Chondrocyte (in vitro differentiated cells): ENCODE data around the gene ESR2. TPM values are rescaled to one million over a fixed set of nuclear protein-coding genes. Genes with fewer than 3 reads are reported as not detected.

Experiments used
- DNase-seq: peaks from one replicate; pipeline ENCODE4 v3.0.0; 2021; ENCODE audit warnings: mixed read lengths, low spot score
- H3K27ac Mint-ChIP-seq: one replicate; pipeline ENCODE4 v1.8.0; 2021; ENCODE audit warnings: mild to moderate bottlenecking, moderate library complexity, mixed read lengths; ENCODE audit not compliant: unreplicated experiment
- H3K27me3 Mint-ChIP-seq: 2 replicates; pipeline ENCODE4 v1.8.0; 2021; ENCODE audit warnings: low read depth, mixed read lengths
- H3K36me3 Mint-ChIP-seq: 2 replicates; pipeline ENCODE4 v1.8.0; 2021; ENCODE audit warnings: low read depth, mixed read lengths
- H3K4me1 Mint-ChIP-seq: 2 replicates; pipeline ENCODE4 v1.8.0; 2021; ENCODE audit warnings: low read depth, mild to moderate bottlenecking, mixed read lengths
- H3K4me3 Mint-ChIP-seq: one replicate; pipeline ENCODE4 v1.8.0; 2021; ENCODE audit warnings: mild to moderate bottlenecking, moderate library complexity, mixed read lengths; ENCODE audit not compliant: unreplicated experiment
- H3K9me3 Mint-ChIP-seq: 2 replicates; pipeline ENCODE4 v1.8.0; 2021; ENCODE audit warnings: low read depth, mixed read lengths
- total RNA-seq: library from RNA; stranded (reverse); gene quantifications from 3 replicates; pipeline ENCODE4 v1.2.1, GENCODE V29; 2021
- TF ChIP-seq, protein P1 (sequence below): fragments of 200-600 bp; sonication (generic); IDR thresholded peaks from 2 replicates; pipeline ENCODE4 v1.5.0; 2021; ENCODE audit warnings: antibody characterized with exemption, mild to moderate bottlenecking, moderate library complexity

The ESR2 gene
- total RNA-seq, 1 donor from 2014 or later, result not detected

DNA sequence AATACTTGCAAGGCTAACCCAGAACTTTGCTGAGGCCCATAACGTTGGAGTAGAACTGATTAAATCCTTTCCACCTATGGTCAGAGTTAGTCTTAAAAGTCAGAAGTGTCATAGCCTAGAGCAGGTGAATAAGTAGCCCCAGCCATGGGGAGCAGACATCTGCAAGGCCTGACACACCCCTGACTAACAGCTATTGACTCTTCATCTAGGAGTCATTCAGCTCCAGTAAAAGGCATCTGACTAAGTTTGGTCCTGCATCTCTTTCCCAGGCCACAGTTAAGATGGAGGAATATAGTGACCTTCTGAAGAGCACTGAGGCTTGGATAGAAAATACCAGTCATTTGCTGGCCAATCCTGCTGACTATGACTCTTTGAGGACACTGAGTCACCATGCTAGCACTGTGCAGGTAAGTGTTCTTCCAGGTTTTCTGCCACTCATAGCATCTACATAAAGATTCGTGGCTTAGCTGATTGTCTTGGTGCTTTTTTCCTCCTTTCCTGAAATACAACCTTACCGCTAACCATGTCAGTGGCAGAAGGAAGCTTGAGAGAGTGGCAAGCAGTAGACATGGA is 212.9 kb downstream of the ESR2 start:
- no peaks in the 10 kb centered on the region for H3K9me3 Mint-ChIP-seq
- DNase-seq, result no peak
- no peak overlapping the region for H3K4me3 Mint-ChIP-seq
- no peaks in the 10 kb centered on the region for H3K27me3 Mint-ChIP-seq
- TF ChIP-seq, protein P1, sequence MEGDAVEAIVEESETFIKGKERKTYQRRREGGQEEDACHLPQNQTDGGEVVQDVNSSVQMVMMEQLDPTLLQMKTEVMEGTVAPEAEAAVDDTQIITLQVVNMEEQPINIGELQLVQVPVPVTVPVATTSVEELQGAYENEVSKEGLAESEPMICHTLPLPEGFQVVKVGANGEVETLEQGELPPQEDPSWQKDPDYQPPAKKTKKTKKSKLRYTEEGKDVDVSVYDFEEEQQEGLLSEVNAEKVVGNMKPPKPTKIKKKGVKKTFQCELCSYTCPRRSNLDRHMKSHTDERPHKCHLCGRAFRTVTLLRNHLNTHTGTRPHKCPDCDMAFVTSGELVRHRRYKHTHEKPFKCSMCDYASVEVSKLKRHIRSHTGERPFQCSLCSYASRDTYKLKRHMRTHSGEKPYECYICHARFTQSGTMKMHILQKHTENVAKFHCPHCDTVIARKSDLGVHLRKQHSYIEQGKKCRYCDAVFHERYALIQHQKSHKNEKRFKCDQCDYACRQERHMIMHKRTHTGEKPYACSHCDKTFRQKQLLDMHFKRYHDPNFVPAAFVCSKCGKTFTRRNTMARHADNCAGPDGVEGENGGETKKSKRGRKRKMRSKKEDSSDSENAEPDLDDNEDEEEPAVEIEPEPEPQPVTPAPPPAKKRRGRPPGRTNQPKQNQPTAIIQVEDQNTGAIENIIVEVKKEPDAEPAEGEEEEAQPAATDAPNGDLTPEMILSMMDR, result no peak
- H3K36me3 Mint-ChIP-seq, result peaks cover 3% of the 10 kb centered on the region
- H3K27ac Mint-ChIP-seq, result no peak overlapping the region
- H3K4me1 Mint-ChIP-seq, result peaks cover 7% of the 10 kb centered on the region

DNA sequence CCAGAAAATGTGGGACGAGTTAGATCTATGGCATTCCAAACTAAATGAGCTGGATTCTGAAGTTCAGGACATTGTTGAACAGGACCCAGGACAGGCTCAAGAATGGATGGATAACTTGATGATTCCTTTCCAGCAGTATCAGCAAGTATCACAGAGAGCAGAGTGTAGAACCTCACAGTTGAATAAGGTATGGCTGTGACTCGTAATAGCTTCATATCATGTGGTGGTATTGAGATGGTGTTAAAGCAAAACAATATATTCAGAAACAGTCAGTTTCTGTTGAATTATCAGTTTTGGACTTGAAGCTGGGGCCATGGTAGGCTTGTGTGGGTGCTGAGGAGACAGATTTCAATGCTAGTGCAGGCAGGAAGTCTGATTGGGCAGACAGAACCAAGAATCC is 213.7 kb downstream of the ESR2 start:
- H3K4me3 Mint-ChIP-seq, result no peak overlapping the region
- H3K27ac Mint-ChIP-seq, result no peak overlapping the region
- DNase-seq, result no peak
- H3K27me3 Mint-ChIP-seq, result no peaks in the 10 kb centered on the region
- H3K36me3 Mint-ChIP-seq, result peaks cover 3% of the 10 kb centered on the region
- peaks cover 7% of the 10 kb centered on the region for H3K4me1 Mint-ChIP-seq
- no peaks in the 10 kb centered on the region for H3K9me3 Mint-ChIP-seq
- TF ChIP-seq, protein P1, result no peak

DNA sequence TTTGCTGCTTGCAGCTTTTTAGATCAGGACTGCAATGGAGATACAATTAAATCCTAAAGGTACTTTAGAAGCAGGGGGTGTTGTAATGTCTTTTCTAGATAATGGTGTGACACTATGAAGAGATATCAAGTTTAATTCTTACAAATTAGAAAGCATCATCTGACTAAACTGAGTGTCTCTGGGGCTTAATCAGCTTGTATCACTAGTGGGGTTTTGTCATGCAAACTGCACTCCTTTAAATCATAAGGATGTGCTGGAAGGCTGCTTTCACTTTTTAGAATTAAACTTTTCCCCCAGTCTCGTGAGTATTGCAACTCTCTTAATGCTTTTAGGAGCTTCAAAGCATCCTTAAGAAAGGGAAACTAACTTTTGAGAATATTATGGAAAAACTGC is 218.6 kb downstream of the ESR2 start:
- no peaks in the 10 kb centered on the region for H3K9me3 Mint-ChIP-seq
- peaks cover 6% of the 10 kb centered on the region for H3K36me3 Mint-ChIP-seq
- TF ChIP-seq, protein P1, result no peak
- peaks cover 8% of the 10 kb centered on the region for H3K4me1 Mint-ChIP-seq
- H3K4me3 Mint-ChIP-seq, result no peak overlapping the region
- H3K27me3 Mint-ChIP-seq, result no peaks in the 10 kb centered on the region
- DNase-seq, result no peak
- no peak overlapping the region for H3K27ac Mint-ChIP-seq

DNA sequence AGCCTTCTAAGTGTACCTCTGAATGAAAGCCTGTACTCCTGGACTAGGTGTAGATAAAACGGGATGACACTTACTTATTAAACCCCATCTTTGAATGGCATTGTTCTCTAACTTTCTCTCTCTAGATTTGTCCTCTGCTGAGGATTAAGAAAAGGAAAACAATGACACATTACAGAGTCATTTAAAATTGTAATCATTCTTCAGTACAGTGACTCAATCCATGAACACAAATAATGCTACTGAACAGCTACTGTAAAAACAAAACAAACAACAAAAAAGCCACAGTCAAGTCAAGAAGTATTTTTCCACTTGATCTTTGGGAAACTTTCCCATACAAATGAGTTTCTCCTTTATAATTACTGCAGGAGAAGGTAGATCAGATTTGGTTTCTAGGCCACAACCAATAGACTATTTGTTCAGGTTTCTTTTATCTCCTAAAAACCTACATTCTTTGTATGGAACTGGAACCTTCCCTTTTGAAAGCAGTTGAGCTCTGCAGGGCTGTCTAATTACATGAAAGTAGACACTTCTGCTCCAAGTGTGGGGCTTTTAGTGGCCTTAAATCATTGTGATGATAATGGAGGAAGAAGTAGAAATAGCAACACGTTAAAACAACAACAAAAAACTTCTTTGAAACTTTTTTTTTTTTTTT is 219.1 kb downstream of the ESR2 start:
- Mint-ChIP-seq H3K36me3 (peaks cover 4% of the 10 kb centered on the region), H3K4me1 (peaks cover 8% of the 10 kb centered on the region), H3K9me3 (no peaks in the 10 kb centered on the region), H3K27me3 (no peaks in the 10 kb centered on the region), H3K4me3 (no peak overlapping the region), H3K27ac (no peak overlapping the region)
- no peak for DNase-seq
- TF ChIP-seq, protein P1, result no peak

DNA sequence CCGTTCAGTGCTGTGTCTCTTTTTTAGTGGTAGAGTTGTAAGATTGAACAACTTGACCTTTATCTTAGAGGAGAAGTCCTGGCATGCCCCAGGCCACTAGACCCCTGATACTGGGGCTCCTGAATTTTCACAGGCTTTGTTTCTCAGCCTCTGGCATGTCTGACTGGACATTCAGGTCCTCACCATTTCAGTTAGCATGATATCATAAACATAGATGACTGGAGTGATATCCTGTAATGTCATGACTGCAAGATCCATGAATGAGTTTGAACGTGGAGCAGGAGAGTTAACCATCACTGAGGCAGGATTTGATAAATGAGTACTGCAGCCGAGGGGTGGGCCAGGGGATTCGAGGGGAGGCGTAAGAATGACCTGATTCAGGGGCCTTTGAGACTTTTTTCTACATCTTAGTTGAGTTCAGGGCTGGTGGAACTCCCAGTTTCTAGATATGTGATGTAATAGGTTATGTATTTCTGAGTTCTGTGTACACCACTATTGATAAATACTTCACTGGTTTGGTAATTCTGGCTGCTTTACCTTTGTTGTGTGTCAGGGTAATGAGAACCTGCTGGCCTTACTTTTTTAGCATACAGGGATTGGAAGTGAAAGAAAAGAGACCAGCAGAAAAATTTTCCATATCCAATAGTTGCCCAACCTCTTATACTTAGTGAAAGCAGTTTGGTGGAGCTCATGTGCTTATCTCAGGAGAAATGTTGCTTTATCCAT is 224.4 kb downstream of the ESR2 start:
- Mint-ChIP-seq H3K36me3 (peaks cover 3% of the 10 kb centered on the region), H3K4me3 (no peak overlapping the region), H3K4me1 (peaks cover 1% of the 10 kb centered on the region), H3K9me3 (no peaks in the 10 kb centered on the region), H3K27ac (no peak overlapping the region), H3K27me3 (no peaks in the 10 kb centered on the region)
- TF ChIP-seq, protein P1, result no peak
- no peak for DNase-seq
